OCI-M2 (cell line): ENCODE data around the gene GFRA1.

Experiments used
- DNase-seq: peaks from one replicate; lab custom pipeline; 2025; ENCODE audit not compliant: unreplicated experiment; lab: John Stamatoyannopoulos, UW

The GFRA1 gene

GRCh38 chr10:116241085-116241484 is 31.9 kb downstream of the GFRA1 start:
- no peak for DNase-seq

- DNase-seq, result no peak
These were observed 32.7 kb downstream of the GFRA1 start for GRCh38 chr10:116240157-116240950.

- no peak for DNase-seq
These were observed 33.8 kb downstream of the GFRA1 start for GRCh38 chr10:116239229-116239628.

- DNase-seq, result no peak
These were observed 35.0 kb downstream of the GFRA1 start for GRCh38 chr10:116237970-116238369.

GRCh38 chr10:116237260-116237659 is 35.7 kb downstream of the GFRA1 start:
- DNase-seq, result no peak

- DNase-seq, result no peak
These were observed 39.8 kb downstream of the GFRA1 start for GRCh38 chr10:116233230-116233629.

- no peak for DNase-seq
These were observed 40.4 kb downstream of the GFRA1 start for GRCh38 chr10:116232613-116233012.

GRCh38 chr10:116226766-116227165 is 46.2 kb downstream of the GFRA1 start:
- no peak for DNase-seq

GRCh38 chr10:116226053-116226452 is 47.0 kb downstream of the GFRA1 start:
- DNase-seq, result no peak

GRCh38 chr10:116223289-116223688 is 49.7 kb downstream of the GFRA1 start:
- no peak for DNase-seq

GRCh38 chr10:116221053-116221452 is 52.0 kb downstream of the GFRA1 start:
- DNase-seq, result no peak

GRCh38 chr10:116216676-116217075 is 56.3 kb downstream of the GFRA1 start:
- no peak for DNase-seq

- no peak for DNase-seq
These were observed 57.4 kb downstream of the GFRA1 start for GRCh38 chr10:116215651-116216050.

GRCh38 chr10:116211682-116212081 is 61.3 kb downstream of the GFRA1 start:
- no peak for DNase-seq

- no peak for DNase-seq
These were observed 62.2 kb downstream of the GFRA1 start for GRCh38 chr10:116210588-116211346.

- DNase-seq, result no peak
These were observed 63.2 kb downstream of the GFRA1 start for GRCh38 chr10:116209781-116210180.

- DNase-seq, result no peak
These were observed 63.9 kb downstream of the GFRA1 start for GRCh38 chr10:116208956-116209567.

GRCh38 chr10:116207690-116208089 is 65.3 kb downstream of the GFRA1 start:
- DNase-seq, result no peak

- DNase-seq, result no peak
These were observed 69.3 kb downstream of the GFRA1 start for GRCh38 chr10:116203661-116204060.

GRCh38 chr10:116201670-116202430 is 71.2 kb downstream of the GFRA1 start:
- no peak for DNase-seq

GRCh38 chr10:116201011-116201410 is 72.0 kb downstream of the GFRA1 start:
- DNase-seq, result no peak
